Measurements from ENCODE around the gene SLC12A4.

GRCh38 chr16:67987460-67988160, 19.2 kb upstream of the SLC12A4 start:
- TF ChIP-seq CTCF (IDR thresholded peaks at IDR 0.05) (no peak), EP300 (IDR thresholded peaks at IDR 0.05; ENCODE audit: low read depth) (no peak)

All from transverse colon (tissue), 3 donors.